HG03575 (cell line): Measurements from ENCODE around the gene IFT43.
"Not testable (repeated sequence)": the region's sequence is repeated elsewhere in the genome, so short reads cannot be mapped to it uniquely, and the experiment has no call there.

Experiments
- ATAC-seq: cut with Tn5 transposase; IDR thresholded peaks from one replicate; pipeline ENCODE4 v1.9.1; 2021; ENCODE audit not compliant: unreplicated experiment, insufficient number of reproducible peaks, low FRiP score; ENCODE audit errors: extremely low read depth

IFT43 gene

DNA sequence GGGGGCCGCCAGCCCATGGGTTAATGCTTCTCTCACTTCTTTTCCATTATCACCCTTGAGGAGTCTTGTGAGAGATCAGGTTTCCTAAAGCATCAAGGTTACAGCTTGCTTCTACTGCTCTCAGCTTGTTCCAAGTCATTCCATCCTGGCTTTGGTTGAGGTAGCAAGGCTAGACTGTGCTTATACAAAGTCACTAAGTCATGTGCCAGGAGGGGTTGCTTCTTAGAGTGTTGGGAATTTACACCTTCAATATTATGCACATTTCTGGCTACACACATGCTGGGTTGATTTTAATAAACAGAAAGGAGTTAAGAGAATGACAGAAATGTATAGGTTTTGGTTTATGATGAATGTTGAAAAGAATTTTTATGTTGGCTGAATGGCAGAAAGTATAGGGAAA, 21.8 kb downstream of the IFT43 start:
- no peak for ATAC-seq

- no peak for ATAC-seq
Measured at GRCh38 chr14:76007852-76008251, 22.3 kb downstream of the IFT43 start.

- not testable (repeated sequence) for ATAC-seq
Measured at GRCh38 chr14:76009627-76010026, 24.1 kb downstream of the IFT43 start.

GRCh38 chr14:76011930-76012329, 26.4 kb downstream of the IFT43 start:
- no peak for ATAC-seq

DNA sequence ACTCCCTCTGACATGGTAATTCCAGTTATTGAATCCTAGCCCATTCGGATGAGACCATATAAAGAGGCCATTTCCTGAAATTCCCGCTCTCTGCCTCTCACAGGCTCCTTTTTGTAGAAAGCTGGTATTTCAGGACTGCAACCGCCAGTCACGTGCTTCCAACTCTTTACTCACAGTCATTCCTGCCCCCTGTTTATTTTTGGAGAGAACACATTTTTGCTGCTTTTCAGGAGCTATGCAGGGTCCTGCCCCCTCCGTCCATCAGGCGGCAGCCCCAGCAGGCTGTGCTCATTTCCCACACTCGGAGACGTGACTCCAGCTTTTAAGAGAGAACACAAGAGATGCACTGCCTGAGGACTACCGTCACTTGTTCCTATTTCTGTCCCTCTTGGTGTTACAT, 26.8 kb downstream of the IFT43 start:
- no peak for ATAC-seq

DNA sequence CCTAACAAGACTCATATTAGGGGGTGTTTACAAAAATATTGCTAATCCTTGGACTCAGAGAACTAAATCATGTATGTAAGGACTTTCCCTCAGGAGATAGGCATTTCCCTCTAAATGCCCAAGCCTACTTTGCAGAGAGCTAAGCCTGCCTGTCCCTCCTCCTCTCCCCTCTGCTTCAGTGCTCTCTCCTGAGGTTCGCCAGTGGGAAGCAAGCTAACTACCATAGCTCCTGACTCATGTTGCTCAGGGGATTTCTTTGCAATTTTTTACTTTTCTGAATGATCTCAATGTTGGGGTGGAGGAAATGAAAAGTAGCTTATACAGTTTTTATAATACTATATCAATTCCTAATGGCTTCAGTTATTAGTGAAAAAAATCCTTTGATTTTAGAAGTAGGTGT, 29.6 kb downstream of the IFT43 start:
- no peak for ATAC-seq

DNA sequence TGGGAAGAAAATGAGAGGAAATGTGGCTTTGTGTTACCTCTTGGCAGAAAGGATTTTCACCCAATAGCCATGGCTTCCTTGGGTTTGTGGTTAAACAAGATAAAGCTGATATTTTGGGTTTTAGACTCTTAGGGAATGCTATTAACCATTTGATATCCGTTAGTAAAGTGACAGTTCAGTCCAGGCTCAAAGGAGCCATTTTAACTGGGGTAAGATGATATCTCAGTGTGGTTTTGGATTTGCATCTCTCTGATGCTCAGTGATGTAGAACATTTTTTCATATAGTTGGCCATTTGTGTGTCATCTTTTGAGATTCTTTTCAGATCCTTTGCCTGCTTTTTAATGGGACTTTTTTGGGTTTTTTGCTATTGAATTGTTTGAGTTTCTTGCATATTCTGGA, 30.1 kb downstream of the IFT43 start:
- no peak for ATAC-seq

DNA sequence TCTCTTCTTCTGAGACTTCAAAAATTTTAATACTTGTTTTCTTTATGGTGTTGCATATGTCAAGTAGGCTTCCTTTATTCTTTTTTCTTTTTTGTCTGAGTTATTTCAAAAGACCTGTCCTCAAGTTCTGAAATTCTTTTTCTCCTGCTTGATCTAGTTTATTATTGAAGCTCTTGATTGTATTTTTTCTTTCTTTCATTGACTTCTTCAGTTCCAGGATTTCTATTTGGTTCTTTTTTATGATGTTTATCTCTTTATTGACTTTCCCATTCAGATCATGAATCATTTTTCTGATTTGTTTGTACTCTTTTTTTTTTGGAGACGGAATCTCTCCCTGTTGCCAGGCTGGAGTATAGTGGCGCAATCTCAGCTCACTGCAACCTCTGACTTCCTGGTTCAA, 34.1 kb downstream of the IFT43 start:
- no peak for ATAC-seq

DNA sequence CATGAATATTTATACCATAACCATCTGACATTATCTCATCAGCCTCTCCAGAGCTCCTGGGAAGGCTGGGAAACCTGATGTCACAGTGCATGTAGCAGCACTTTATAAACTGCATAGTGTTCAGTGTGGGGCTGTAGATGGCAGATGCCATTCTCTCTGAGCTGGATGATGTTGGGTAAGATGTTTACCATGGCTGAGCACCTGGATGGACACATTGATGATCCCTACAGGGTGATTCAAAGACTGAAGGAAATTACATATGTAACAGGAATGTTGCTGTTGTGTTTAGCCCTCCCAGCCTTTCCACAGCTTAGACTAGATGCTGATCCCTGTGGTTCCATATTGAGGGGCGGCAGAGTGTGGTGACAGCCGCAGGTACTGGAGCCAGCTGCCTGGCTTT, 37.4 kb downstream of the IFT43 start:
- no peak for ATAC-seq

- no peak for ATAC-seq
Measured at GRCh38 chr14:76023757-76024156, 38.2 kb downstream of the IFT43 start.

DNA sequence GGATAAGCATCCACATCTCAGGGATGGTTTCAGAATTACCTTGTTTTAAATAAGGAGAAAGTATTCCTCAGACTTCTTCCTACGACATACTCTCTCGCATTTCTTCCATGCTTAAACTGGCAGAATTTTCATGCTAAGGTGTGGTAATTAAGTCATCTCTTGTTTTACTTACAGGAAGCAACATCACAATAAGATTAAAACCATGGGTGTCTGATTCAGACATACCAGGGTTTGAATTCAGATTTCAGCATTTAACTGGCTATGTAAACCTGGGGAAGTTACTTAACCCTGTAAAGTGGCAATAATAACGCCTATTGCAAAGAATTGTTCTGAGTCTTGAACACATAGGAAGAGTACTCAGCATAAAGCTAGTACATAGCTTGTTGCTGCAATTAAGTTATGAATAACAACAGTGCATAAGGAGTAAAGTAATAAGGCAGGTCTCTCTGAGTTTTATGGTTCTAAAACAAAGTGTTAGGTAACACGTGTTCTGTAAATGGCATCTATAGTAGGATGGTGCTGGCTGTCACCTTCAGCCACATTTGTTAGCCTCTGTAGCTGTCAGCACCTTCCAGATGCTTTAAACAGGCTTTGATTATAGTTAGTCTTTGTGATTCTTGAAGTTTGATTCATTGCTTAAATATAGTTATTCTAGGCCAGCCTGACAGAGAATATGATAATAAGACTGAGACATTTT, 38.8 kb downstream of the IFT43 start:
- no peak for ATAC-seq

GRCh38 chr14:76034566-76034965, 49.0 kb downstream of the IFT43 start:
- ATAC-seq = no peak

DNA sequence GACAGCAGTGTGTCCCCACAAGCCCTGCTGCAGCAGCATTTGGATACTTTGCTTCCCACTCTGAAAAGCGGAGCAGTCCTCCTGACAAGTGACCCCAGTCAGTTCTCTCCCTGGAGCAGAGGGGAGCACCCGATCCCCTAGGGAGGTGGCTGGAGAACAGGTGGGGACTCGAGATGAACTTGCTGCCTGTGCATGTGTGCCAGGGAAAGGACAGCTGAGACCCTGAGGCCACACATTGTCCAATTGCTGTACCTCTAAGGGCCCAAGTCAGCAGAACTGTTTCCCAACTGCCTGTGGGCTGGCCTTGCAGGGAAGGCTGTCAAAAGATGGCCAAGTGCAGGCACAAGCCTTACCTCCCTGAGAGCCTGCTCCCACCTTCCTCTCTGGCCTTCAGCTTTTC, 55.1 kb downstream of the IFT43 start:
- no peak for ATAC-seq

GRCh38 chr14:76045773-76046172, 60.2 kb downstream of the IFT43 start:
- no peak for ATAC-seq

DNA sequence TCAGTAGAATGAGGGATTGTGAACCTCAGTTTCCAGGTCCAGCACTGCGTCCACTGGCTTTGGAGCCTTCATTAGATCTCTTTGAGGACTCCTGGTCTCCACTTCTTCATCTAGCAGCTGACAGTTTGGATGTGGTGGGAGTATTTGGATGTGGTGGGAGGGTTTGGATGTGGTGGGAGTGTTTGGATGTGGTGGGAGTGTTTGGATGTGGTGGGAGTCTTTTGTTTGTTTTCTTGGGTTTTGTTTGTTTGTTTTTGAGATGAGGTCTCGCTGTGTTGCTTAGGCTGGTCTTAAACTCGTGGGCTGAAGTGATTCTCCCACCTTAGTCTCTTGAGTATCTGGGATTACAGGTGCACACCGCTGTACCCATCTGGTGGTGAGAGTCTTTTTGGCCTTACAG, 64.7 kb downstream of the IFT43 start:
- ATAC-seq = no peak

DNA sequence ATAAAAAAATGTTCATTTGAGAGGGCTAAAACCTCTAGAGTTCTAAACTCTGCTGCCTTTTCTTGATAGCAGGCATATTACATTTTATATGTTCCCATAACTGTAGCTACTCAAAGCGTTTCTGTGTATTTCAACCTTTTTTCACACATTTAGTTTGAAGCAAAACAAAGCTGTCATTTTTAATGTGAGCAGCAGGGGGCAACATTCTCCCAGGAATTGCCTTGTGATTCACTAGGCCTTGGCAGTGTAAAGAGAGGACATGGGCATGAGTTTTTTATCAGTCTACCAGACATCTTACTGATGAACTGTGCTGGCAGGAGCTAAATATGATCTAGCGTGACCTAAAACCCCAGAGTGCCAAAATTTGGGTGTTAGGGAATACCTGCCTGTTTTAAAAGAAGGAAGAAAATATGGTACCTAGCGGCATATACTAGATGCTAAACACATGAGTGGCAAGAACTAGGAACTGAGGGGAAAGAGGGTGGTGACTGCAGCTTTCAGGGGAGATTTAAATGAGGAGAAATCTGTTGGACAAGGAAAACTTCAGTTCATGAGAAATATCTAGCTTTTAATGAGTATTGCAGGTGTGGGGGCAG, 65.3 kb downstream of the IFT43 start:
- no peak for ATAC-seq

GRCh38 chr14:76051717-76052465, 66.3 kb downstream of the IFT43 start:
- ATAC-seq = no peak

DNA sequence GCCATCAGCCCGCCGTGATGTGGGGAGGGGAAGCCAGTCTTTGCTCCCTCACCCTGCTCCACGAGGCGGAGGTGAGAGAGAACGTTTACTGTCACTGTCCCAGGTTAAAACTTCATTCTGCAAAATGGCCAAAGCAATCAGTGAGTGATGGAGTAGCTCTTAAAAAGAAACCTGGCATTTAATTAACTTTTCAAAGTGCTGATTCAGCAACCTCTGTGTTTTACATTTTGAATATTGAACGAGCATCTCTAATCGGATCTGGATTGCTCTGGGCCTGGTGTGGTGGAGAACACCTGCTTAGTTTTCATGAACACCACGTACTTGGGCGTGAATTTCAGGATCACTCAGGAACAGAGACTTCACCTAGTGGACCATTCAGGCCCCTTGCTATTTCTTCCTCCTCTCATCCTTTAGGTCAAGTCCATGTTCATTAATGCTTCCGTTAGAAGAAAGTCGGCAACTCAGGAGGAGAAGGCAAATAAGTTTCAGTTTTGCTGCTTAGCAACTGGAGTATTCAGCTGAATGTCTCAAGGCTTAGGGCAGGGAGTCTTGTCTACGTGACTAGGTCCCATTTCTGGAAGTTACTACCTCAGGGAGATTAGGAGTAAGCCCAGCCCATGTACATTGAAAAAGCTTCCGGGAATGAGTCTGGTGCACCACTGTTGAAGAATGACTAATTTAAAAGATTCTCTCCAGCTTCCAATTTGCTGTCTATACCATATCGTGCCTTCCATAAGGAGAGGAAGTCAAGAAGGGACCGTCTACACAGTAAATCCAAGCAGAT, 68.2 kb downstream of the IFT43 start:
- ATAC-seq = no peak

- no peak for ATAC-seq
Measured at GRCh38 chr14:76055330-76055729, 69.8 kb downstream of the IFT43 start.

DNA sequence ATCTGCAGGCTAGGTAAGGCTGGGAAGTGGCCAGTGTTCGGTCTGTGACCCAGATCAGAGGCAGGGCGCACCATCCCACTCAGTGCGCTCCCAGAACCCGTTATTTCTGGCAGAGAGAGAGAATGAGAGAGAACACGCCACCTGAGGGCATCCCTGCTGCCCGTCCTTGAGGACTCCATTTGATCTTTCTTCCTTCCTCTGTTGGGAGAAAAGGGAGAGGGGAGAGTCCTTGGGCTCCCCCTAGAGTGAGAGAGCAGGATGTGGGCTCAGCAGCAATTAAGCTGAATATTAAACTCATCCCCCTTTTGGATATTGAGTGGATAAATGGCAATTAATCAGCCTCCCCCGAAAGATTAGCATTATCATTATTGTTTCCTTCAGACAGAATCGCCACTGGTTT, 70.6 kb downstream of the IFT43 start:
- no peak for ATAC-seq
